Neural progenitor cell (in vitro differentiated cells): ENCODE results near the gene AJAP1.

Experiments
- CTCF ChIP-seq: fragments of 200-600 bp; sonication (generic); IDR thresholded peaks from 2 replicates; pipeline ENCODE4 v1.5.1; 2017; ENCODE audit warnings: antibody characterized with exemption, mild to moderate bottlenecking
- EZH2 ChIP-seq: fragments of 200-600 bp; sonication (generic); IDR thresholded peaks from 2 replicates; pipeline ENCODE4 v1.6.1; 2017; ENCODE audit warnings: antibody characterized with exemption, mild to moderate bottlenecking, moderate library complexity

- TF ChIP-seq CTCF (no peak), EZH2 (no peak)
Measured at GRCh38 chr1:4617506-4617905, 36.9 kb upstream of the AJAP1 start.
